ENCODE data around the gene GRID1. TPM values are rescaled to one million over a fixed set of nuclear protein-coding genes. Genes with fewer than 3 reads are reported as not detected.
A peak's percentile ranks its signal among the peaks of the same experiment; 100 is the strongest.

The GRID1 gene
- total RNA-seq, 1 experiment from 2014 or later: 0.53 TPM

GRCh38 chr10:86258499-86258898 lies 108.1 kb downstream of the GRID1 start:
- in situ Hi-C loops (cut with HindIII; ENCODE audit: low pct_unique_long_range_greater_than_20kb, low sequenced_read_pairs): no loop called here
- peak; percentile 42 for DNase-seq (ENCODE audit: low read depth, low spot score)

GRCh38 chr10:86257683-86258082 lies 108.9 kb downstream of the GRID1 start:
- DNase-seq (ENCODE audit: low read depth, low spot score): no peak

GRCh38 chr10:86256690-86257315 lies 109.8 kb downstream of the GRID1 start:
- DNase-seq (ENCODE audit: low read depth, low spot score): no peak
- in situ Hi-C loops (cut with HindIII; ENCODE audit: low pct_unique_long_range_greater_than_20kb, low sequenced_read_pairs): no loop called here

More at GRCh38 chr10:86257683-86258082, 108.9 kb downstream of the GRID1 start:
- in situ Hi-C loops (cut with HindIII; ENCODE audit: low pct_unique_long_range_greater_than_20kb, low sequenced_read_pairs): no loop called here

DNA sequence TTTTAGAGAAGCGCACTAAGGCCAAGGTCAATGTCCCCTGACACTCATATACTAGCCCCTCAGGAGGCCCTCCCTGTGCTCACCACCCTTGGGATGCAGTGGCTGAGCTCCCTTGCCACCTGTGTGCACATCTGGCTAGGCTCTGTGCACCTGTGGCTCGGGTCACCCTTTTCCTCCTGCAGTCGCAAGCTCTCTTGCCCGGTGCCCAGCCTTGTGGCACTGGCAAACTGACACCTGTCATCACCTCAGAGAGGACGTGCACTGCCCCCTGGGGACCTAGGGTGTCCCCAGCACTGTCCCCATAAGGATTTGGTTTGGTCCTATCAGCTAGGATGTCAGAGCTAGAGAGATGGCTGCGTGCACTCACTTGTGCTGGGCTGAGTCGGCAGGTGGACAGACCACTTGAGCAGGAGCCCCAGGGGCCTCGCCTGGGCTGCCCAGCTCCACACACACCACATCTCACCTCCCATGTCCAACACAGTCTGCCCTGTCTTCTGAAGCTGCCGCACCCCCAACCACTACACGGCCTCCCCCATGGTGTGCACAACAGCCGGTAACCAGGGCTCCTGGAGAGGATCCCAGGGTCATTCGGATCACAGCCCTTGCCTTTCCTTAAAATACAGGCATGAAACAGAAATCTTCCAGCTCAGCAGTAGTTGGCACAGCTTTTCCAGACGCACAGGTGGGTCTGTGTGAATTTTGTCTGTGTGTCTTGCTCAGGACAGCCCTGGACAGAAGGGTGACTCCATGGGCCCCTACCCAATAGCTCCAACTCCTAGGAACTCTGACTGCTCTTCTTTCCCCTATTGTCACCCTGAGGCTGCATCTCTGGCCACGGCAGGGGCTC lies 111.0 kb downstream of the GRID1 start:
- in situ Hi-C loops (cut with HindIII; ENCODE audit: low pct_unique_long_range_greater_than_20kb, low sequenced_read_pairs): no loop called here
- DNase-seq (ENCODE audit: low read depth, low spot score): no peak

DNA sequence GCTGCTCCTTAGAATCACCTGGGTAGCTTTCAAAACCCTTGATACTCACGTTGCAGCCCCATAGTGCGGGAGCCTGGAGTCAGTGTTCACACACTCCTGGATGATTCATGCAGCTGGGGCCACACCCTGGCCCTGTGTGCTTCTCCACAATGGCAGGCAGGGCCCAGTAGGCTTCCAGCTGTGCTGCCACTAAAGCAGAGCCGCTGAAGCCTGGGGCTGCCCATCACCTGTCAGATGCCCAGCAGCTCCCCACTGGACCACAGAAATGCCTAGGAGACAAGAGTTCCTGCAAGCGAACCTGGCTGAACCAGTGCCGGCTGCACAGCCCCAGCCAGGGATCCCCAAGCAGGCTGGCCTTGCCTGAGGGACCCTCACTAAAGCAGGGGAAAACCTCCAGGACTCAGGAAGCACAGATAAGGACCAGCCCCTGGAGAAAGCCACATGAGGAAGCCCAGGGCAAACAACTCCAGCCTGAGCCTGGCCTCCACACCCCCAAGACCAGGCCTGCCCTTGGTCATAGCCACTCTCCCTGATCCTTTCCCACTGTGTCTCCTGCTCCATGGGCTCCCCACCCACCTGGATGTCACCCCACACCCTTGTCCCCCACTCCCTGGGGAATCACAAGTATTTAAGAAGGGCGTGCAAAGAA lies 111.9 kb downstream of the GRID1 start:
- in situ Hi-C loops (cut with HindIII; ENCODE audit: low pct_unique_long_range_greater_than_20kb, low sequenced_read_pairs): no loop called here
- no peak for DNase-seq (ENCODE audit: low read depth, low spot score)

- in situ Hi-C loops (cut with HindIII; ENCODE audit: low pct_unique_long_range_greater_than_20kb, low sequenced_read_pairs): no loop called here
- DNase-seq (ENCODE audit: low read depth, low spot score): no peak
These were observed 112.5 kb downstream of the GRID1 start for GRCh38 chr10:86254081-86254480.

DNA sequence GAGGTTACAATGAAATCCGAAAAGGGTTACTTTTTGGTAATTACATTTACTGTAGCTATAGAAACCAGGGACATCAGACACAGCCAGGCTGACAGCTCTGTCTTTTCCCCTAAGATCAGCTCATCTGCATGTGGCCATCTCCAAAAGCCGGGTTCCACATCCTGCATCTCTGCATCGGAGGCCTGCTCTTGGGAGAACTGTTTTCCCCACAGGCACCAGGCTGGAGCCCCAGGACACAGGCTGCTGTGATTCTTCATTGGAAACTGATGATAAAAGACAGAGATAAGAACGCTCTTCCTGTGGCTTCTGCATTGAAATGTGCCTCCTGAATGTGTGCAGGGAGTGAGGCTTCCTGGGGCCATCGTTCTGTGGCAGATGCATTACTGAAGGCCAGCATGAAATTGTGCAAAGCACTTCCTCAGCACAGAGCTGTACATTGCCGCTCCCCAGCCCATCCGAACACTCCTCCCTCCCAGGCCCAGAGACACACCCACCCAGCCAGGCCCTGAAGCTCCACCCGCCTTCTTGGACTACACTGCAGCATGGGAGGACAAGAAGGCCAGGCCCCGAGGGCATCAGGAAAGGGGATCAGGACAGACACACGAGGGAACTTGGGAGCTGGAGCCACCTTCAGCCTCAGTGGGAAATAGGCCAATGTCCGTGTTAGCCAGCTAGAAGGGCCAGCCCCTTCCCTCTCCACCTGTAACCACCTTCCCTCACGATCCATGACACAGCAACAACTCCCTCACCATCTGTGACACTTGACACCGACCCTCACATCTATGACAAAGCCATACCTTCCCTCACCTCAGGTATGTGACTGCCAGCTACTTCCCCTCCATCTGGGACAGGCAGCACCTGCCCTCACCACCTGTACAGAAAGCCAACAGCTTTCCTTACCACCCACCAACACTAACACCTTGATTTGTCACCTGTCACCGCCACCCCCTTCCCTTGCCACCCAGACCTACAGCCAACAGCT lies 113.2 kb downstream of the GRID1 start:
- DNase-seq (ENCODE audit: low read depth, low spot score): no peak
- in situ Hi-C loops (cut with HindIII; ENCODE audit: low pct_unique_long_range_greater_than_20kb, low sequenced_read_pairs): no loop called here

- in situ Hi-C loops (cut with HindIII; ENCODE audit: low pct_unique_long_range_greater_than_20kb, low sequenced_read_pairs): no loop called here
- no peak for DNase-seq (ENCODE audit: low read depth, low spot score)
These were observed 114.0 kb downstream of the GRID1 start for GRCh38 chr10:86252556-86252955.

DNA sequence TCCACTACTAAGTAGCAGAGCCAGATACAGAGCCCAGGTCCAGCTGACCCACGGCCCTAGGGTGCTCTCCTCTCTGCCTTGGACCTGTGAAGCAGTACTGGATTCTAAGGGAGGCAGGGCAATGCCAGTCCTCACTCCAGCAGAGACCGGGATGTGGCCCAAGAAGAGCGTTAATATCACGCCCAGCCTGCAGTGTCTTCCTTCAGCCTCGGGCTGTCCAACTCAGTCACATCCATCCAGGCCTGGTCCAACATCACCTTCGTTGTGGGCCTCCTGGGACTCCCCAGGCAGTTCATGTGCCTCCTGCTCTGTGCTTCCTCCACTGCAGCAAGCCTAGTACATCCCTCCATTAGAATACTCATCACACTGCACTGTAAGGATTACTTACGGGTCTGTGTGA lies 114.5 kb downstream of the GRID1 start:
- in situ Hi-C loops (cut with HindIII; ENCODE audit: low pct_unique_long_range_greater_than_20kb, low sequenced_read_pairs): no loop called here
- no peak for DNase-seq (ENCODE audit: low read depth, low spot score)

DNA sequence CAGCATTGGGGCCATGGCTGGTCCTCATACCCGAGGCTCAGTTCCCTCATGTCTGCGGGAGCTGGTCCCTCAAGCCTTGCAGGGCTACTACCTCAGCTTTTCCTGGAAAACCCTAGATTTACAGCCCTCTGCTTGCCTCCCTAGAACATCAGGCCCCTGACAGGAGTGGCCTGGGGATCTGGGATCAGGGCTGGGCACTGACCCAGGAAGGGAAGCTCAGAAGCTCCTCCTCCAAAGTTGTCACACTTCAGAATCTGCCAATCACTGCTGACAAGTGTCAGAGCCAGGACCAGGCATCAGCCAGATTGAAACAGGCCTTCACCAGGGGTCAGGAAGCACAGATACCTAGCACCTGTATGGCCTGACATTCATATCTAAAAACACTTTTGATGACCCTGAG lies 115.2 kb downstream of the GRID1 start:
- in situ Hi-C loops (cut with HindIII; ENCODE audit: low pct_unique_long_range_greater_than_20kb, low sequenced_read_pairs): no loop called here
- DNase-seq (ENCODE audit: low read depth, low spot score): no peak

- no peak for DNase-seq (ENCODE audit: low read depth, low spot score)
- in situ Hi-C loops (cut with HindIII; ENCODE audit: low pct_unique_long_range_greater_than_20kb, low sequenced_read_pairs): no loop called here
These were observed 116.2 kb downstream of the GRID1 start for GRCh38 chr10:86250399-86250798.

DNA sequence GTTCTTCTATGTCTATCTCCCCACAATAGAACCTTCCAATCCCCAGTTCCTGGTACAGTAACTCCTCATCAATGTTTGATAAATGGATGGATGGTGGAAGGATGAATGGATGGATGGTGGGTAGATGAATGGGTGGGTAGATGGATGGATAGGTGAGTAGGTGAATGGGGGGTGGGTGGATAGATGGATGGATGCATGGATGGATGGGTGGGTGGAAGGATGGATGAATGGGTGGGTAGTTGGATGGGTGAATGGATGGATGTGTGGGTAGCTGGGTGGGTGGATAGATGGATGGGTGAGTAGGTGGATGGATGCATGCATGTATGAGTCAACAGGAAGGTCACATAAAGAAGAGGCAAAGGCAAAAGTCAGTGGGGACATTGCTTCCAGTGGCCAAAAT lies 116.8 kb downstream of the GRID1 start:
- no peak for DNase-seq (ENCODE audit: low read depth, low spot score)
- in situ Hi-C loops (cut with HindIII; ENCODE audit: low pct_unique_long_range_greater_than_20kb, low sequenced_read_pairs): no loop called here

GRCh38 chr10:86248062-86248461 lies 118.5 kb downstream of the GRID1 start:
- DNase-seq (ENCODE audit: low read depth, low spot score): no peak
- in situ Hi-C loops (cut with HindIII; ENCODE audit: low pct_unique_long_range_greater_than_20kb, low sequenced_read_pairs): no loop called here

DNA sequence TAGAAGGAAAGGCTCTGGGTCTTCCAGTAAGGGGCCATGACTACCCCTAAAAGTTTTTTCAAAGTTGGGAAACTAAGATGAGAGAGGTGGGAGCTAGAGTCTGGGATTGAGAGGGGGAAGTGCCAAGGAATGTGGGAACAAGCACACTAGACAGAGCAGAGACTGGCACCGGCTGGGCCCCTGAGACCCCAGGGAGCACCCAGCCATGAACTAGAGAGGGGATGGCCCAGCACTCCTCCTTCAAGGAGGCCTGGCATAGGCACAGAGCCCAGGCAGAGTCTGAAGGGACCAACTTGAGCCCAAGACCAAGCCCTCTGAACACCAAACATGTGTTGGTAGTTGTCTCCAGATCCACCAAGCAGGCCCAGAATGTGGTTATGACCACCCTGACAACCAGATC lies 119.0 kb downstream of the GRID1 start:
- no peak for DNase-seq (ENCODE audit: low read depth, low spot score)

GRCh38 chr10:86247073-86247472 lies 119.5 kb downstream of the GRID1 start:
- in situ Hi-C loops (cut with HindIII; ENCODE audit: low pct_unique_long_range_greater_than_20kb, low sequenced_read_pairs): no loop called here
- DNase-seq (ENCODE audit: low read depth, low spot score): no peak

More for the DNA sequence above, 119.0 kb downstream of the GRID1 start:
- in situ Hi-C loops (cut with HindIII; ENCODE audit: low pct_unique_long_range_greater_than_20kb, low sequenced_read_pairs): no loop called here

- in situ Hi-C loops (cut with HindIII; ENCODE audit: low pct_unique_long_range_greater_than_20kb, low sequenced_read_pairs): no loop called here
- DNase-seq (ENCODE audit: low read depth, low spot score): no peak
These were observed 120.2 kb downstream of the GRID1 start for GRCh38 chr10:86246279-86246940.

DNA sequence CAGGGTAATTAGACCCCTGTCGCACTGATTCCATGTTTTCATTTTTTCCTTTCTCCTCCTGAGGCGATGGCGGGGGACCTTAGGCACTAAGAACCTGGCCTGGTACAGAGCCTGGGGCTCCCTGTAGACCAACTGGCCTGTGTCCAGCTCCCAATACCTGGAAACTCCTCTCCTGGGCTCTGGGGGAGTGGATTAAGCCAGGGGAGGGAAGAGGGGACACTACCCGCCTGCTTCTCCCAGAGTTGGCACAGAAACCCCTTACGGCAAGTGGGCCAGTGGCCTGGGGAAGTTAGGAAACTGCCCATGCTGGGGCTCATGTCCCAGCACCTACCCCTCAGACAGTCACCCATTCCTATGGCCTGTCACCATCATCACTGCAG lies 121.6 kb downstream of the GRID1 start:
- in situ Hi-C loops (cut with HindIII; ENCODE audit: low pct_unique_long_range_greater_than_20kb, low sequenced_read_pairs): no loop called here
- no peak for DNase-seq (ENCODE audit: low read depth, low spot score)
